Panc1 (cell line): Measurements from ENCODE around the gene CYP27A1. TPM values are rescaled to one million over a fixed set of nuclear protein-coding genes. Genes with fewer than 3 reads are reported as not detected.

ENCODE experiments used
- ATAC-seq: fragments of 200-7000 bp; cut with Tn5 transposase; 2 replicates; pipeline ENCODE4 v1.9.1; 2020; ENCODE audit warnings: mild to moderate bottlenecking, moderate library complexity
- BruUV-seq: library from RNA; stranded (reverse); fragments of 400-500 nt; replicated peaks from 2 replicates; lab custom pipeline; 2021; lab: Mats Ljungman, UMichigan
- CTCF ChIA-PET: fragments of 300-600 bp; sonication (Branson Sonifier 250); formaldehyde crosslinking; loops from one replicate; lab custom pipeline; 2022; ENCODE audit warnings: antibody characterized with exemption; lab: Charles Lee
- POLR2A ChIA-PET: fragments of 300-600 bp; sonication (Branson Sonifier 250); formaldehyde crosslinking; loops from one replicate; lab custom pipeline; 2022; ENCODE audit warnings: antibody characterized with exemption; lab: Charles Lee
- DNase-seq: peaks from one replicate; pipeline ENCODE4 v3.0.0-alpha.2; 2010; ENCODE audit warnings: low read depth, low spot score
- H3K27ac ChIP-seq: 2 replicates; pipeline ENCODE4 v1.5.1; 2011; ENCODE audit warnings: mild to moderate bottlenecking, low read length, inconsistent platforms
- H3K27me3 ChIP-seq: fragments of 200-500 bp; sonication (Bioruptor generic); 2 replicates; pipeline ENCODE4 v1.6.0; 2014; ENCODE audit warnings: low read length, inconsistent platforms; ENCODE audit not compliant: control insufficient read depth, insufficient read depth
- H3K36me3 ChIP-seq: fragments of 200-500 bp; sonication (Bioruptor generic); 2 replicates; pipeline ENCODE4 v1.5.1; 2014; ENCODE audit warnings: inconsistent platforms, mild to moderate bottlenecking, low read length, moderate library complexity; ENCODE audit not compliant: control insufficient read depth, insufficient read depth
- H3K4me1 ChIP-seq: 2 replicates; pipeline ENCODE4 v1.5.1; 2011; ENCODE audit warnings: inconsistent platforms, mild to moderate bottlenecking, low read length, moderate library complexity; ENCODE audit not compliant: control insufficient read depth, insufficient read depth
- H3K4me3 ChIP-seq, 2 experiments: 2 replicates each; pipeline ENCODE4 v1.5.1; 2011 to 2012; ENCODE audit warnings: low read depth in 2 of 2, low read length in 2 of 2, mild to moderate bottlenecking in 2 of 2, inconsistent platforms in 1 of 2, moderate library complexity in 1 of 2
- H3K9me3 ChIP-seq: fragments of 200-500 bp; sonication (Bioruptor generic); 2 replicates; pipeline ENCODE4 v1.5.1; 2014; ENCODE audit warnings: low read depth, mild to moderate bottlenecking, inconsistent platforms, low read length, moderate library complexity; ENCODE audit not compliant: control insufficient read depth, insufficient read depth
- POLR2AphosphoS5 ChIP-seq: IDR thresholded peaks from 2 replicates; pipeline ENCODE4 v1.6.1; 2012; ENCODE audit warnings: mild to moderate bottlenecking, low read depth, low read length, moderate library complexity
- SIN3A ChIP-seq: IDR thresholded peaks from 2 replicates; pipeline ENCODE4 v1.6.1; 2012; ENCODE audit warnings: low read depth, mild to moderate bottlenecking, low read length, moderate library complexity, borderline replicate concordance; ENCODE audit not compliant: insufficient read depth
- TCF7L2 ChIP-seq: IDR thresholded peaks from 2 replicates; pipeline ENCODE4 v1.6.1; 2011; ENCODE audit warnings: mild to moderate bottlenecking, low read depth, low read length, inconsistent platforms
- in situ Hi-C: cut with HindIII; loops from 2 replicates; pipeline ENCODE4 v1.10.0; 2016; ENCODE audit warnings: low sequenced_read_pairs, low pct_unique_long_range_greater_than_20kb
- intact Hi-C: fragments of 100-400 bp; cut with micrococcal nuclease; formaldehyde crosslinking; loops from one replicate; pipeline ENCODE4 v1.10.0; 2022; ENCODE audit not compliant: unreplicated experiment
- total RNA-seq: library from RNA; stranded (reverse); gene quantifications from one replicate; pipeline ENCODE4 v1.2.1, GENCODE V29; 2021; ENCODE audit not compliant: unreplicated experiment
- TF ChIP-seq, protein P1 (sequence below): fragments of 450-650 bp; IDR thresholded peaks from 2 replicates; pipeline ENCODE4 v1.5.1; 2017; ENCODE audit warnings: mild to moderate bottlenecking
- TF ChIP-seq, protein P2 (sequence below), 2 experiments: IDR thresholded peaks; 2 replicates each; pipeline ENCODE4 v1.6.1; 2011 to 2012; ENCODE audit warnings: low read depth in 2 of 2, control low read depth in 1 of 2, low read length in 1 of 2, mild to moderate bottlenecking in 1 of 2, moderate library complexity in 1 of 2; ENCODE audit not compliant: insufficient read depth in 1 of 2

CYP27A1 gene
- total RNA-seq, 1 experiment from 2014 or later = 7.7 TPM

DNA sequence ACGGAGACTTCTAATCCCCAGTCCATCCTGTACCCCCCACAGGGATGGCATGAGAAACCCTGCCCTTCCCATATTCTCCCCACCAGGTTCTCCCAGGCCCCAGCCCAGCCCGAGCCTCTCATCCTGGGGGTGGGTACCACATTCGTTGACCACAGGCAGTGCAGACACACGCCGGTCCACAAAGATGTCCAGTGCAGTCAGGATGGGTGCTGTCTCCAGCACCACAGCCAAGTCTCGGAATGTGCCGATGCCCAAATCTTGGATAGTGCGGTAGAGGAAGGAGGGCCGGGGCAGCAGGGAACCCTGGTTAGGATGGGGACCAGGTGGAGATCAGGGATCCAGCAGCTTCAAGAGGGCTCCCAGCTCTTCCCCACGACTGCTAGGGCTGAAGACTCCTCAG lies 44.8 kb downstream of the CYP27A1 start:
- H3K4me3 ChIP-seq = no peak overlapping the region
- H3K9me3 ChIP-seq = no peaks in the 10 kb centered on the region
- CTCF ChIA-PET = interaction anchor here (1.2 kb wide), 1 partner anchor 21 kb away, joined by 4 read pairs; no protein-coding TSS in a partner anchor
- in situ Hi-C loops (no loop called here), intact Hi-C loops (no loop called here)
- H3K4me1 ChIP-seq = no peaks in the 10 kb centered on the region
- peak; percentile 20 for ATAC-seq
- no peak for DNase-seq
- TF ChIP-seq SIN3A (no peak), TCF7L2 (no peak)
- TF ChIP-seq, protein P1, sequence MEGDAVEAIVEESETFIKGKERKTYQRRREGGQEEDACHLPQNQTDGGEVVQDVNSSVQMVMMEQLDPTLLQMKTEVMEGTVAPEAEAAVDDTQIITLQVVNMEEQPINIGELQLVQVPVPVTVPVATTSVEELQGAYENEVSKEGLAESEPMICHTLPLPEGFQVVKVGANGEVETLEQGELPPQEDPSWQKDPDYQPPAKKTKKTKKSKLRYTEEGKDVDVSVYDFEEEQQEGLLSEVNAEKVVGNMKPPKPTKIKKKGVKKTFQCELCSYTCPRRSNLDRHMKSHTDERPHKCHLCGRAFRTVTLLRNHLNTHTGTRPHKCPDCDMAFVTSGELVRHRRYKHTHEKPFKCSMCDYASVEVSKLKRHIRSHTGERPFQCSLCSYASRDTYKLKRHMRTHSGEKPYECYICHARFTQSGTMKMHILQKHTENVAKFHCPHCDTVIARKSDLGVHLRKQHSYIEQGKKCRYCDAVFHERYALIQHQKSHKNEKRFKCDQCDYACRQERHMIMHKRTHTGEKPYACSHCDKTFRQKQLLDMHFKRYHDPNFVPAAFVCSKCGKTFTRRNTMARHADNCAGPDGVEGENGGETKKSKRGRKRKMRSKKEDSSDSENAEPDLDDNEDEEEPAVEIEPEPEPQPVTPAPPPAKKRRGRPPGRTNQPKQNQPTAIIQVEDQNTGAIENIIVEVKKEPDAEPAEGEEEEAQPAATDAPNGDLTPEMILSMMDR = no peak
- POLR2A ChIA-PET = no interaction called here
- H3K27me3 ChIP-seq = no peaks in the 10 kb centered on the region
- no TSS peak for BruUV-seq
- no peak overlapping the region for H3K27ac ChIP-seq
- no peaks in the 10 kb centered on the region for H3K36me3 ChIP-seq

DNA sequence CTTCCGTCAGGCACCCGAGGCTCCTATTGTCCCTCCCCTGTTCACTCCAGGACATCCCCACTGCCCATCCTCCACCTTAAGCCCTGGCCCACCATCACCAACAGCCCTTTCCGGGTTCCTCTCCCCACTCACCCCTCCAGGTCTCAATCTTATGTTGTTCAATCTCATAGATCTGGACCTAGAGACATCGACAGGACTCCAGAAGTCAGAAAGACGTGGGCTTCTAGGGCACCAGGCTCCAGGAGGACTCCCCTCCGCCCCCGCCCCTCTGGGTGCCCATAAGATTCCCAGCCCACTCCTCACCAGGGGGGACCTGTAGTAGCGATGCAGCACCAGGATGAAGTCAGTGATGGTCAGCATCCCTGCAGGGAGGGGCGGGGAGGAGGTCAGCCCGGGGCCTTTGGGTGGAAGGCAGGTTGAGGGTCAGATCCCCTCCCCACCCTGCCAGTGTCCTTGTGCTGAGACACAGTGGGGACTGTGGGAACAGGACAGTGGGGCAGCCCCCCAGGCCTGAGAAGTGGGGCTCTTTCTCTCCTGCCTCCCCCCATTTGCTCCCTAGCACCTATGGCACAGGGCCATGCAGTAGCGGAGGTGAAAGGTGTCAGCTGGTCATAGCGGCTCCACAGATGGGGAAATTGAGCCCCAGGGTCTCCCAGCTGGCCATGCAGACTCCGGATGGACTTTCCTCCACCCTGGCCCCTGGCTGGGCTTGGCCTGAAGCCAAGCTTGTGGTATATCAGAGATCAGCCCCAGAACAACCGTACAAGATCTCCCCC lies 45.9 kb downstream of the CYP27A1 start:
- DNase-seq = no peak
- ChIA-PET CTCF (interaction anchor here (1.2 kb wide), 1 partner anchor 20 kb away, joined by 4 read pairs; no protein-coding TSS in a partner anchor), POLR2A (interaction anchor here (0.6 kb wide), 1 partner anchor 11 kb away, joined by 4 read pairs; no protein-coding TSS in a partner anchor)
- intact Hi-C loops = no loop called here
- Histone ChIP-seq H3K4me3 (no peak overlapping the region), H3K27ac (no peak overlapping the region), H3K9me3 (no peaks in the 10 kb centered on the region), H3K36me3 (no peaks in the 10 kb centered on the region), H3K4me1 (no peaks in the 10 kb centered on the region; the same call in 1 of the 2 replicates), H3K27me3 (no peaks in the 10 kb centered on the region)
- no TSS peak for BruUV-seq
- TF ChIP-seq TCF7L2 = no peak
- TF ChIP-seq, protein P1 = no peak
- TF ChIP-seq, protein P2, sequence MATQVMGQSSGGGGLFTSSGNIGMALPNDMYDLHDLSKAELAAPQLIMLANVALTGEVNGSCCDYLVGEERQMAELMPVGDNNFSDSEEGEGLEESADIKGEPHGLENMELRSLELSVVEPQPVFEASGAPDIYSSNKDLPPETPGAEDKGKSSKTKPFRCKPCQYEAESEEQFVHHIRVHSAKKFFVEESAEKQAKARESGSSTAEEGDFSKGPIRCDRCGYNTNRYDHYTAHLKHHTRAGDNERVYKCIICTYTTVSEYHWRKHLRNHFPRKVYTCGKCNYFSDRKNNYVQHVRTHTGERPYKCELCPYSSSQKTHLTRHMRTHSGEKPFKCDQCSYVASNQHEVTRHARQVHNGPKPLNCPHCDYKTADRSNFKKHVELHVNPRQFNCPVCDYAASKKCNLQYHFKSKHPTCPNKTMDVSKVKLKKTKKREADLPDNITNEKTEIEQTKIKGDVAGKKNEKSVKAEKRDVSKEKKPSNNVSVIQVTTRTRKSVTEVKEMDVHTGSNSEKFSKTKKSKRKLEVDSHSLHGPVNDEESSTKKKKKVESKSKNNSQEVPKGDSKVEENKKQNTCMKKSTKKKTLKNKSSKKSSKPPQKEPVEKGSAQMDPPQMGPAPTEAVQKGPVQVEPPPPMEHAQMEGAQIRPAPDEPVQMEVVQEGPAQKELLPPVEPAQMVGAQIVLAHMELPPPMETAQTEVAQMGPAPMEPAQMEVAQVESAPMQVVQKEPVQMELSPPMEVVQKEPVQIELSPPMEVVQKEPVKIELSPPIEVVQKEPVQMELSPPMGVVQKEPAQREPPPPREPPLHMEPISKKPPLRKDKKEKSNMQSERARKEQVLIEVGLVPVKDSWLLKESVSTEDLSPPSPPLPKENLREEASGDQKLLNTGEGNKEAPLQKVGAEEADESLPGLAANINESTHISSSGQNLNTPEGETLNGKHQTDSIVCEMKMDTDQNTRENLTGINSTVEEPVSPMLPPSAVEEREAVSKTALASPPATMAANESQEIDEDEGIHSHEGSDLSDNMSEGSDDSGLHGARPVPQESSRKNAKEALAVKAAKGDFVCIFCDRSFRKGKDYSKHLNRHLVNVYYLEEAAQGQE (IDR thresholded peaks at IDR 0.05; ENCODE audit: insufficient read depth in 1 of 2, low read depth in 2 of 2, low read length in 1 of 2) = no peak
- no peak for TF ChIP-seq POLR2AphosphoS5
- no peak for TF ChIP-seq SIN3A
- in situ Hi-C loops = no loop called here
- ATAC-seq = no peak
